GM18867 (cell line): ENCODE data around the gene ZBTB20.

Experiments
- ATAC-seq: cut with Tn5 transposase; IDR thresholded peaks from one replicate; pipeline ENCODE4 v1.9.1; 2021; ENCODE audit warnings: mild to moderate bottlenecking, moderate library complexity; ENCODE audit not compliant: unreplicated experiment

The ZBTB20 gene

DNA sequence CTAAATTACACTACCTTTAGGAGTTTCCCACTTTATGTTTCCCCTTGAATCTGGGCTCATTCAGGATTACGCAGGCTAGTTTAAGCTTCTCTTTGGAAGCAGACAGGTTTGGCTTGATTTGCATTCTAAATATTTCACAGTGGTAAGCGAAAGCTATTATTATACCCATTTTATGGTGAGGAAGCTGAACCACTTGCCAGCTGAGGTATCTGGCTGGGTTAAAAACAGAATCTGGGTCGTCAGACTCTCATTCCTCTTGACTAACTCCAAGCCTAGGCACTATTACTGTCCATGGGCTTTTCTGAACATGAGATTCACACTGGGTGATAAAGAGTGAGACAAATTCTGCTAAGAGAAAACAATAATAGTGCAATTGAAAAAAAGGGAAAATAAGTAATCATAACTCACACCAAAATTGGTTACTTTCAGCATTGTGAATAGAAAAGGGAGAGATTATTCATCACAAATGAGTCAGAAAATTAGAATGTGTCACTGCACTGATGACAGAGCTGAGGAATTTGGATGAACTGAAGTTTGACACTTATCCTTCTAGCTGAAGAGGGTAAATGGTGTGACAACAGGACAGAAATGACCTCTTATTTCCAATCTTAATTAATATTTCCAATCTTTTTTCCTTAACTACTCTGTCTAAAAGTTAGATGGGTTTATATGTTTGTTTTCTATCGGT is 642.0 kb downstream of the ZBTB20 start:
- ATAC-seq = no peak

DNA sequence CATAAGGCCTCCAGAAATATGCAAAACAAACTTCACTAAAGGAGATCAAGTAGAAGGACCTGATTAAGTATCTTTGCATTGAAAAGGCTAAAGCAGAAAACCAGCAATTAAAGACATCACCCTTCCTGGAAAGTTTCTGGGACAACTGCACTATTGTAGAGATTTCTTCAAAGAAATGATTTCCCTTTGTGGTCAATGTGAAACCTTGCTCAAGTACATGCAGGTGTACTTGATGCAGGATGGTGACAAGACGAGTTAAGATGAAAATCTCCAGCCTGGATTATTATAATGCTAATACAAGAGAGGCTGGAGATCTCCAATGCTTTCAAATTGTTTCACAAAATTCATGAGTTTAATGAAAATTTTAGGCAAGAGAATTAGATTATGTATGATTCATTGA is 644.9 kb downstream of the ZBTB20 start:
- ATAC-seq = no peak

DNA sequence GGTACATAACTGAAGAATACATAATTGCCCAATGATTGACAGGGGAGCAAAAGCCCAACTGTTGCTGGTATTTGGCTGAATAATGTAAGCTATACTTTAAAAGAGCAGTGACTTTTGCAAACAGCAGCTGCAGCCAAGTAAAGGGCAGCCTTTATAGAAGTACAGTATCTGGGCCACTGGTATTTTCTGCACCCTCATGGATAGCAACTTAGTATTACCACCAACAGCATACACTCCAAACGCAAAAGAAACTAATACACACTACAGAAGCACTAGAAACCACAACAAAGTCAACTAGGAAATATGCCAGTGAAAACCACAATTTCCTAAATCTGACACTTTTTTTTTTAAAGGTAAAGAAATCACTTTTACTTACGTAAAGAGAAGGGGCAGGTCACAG is 647.1 kb downstream of the ZBTB20 start:
- peak; percentile 84 for ATAC-seq

DNA sequence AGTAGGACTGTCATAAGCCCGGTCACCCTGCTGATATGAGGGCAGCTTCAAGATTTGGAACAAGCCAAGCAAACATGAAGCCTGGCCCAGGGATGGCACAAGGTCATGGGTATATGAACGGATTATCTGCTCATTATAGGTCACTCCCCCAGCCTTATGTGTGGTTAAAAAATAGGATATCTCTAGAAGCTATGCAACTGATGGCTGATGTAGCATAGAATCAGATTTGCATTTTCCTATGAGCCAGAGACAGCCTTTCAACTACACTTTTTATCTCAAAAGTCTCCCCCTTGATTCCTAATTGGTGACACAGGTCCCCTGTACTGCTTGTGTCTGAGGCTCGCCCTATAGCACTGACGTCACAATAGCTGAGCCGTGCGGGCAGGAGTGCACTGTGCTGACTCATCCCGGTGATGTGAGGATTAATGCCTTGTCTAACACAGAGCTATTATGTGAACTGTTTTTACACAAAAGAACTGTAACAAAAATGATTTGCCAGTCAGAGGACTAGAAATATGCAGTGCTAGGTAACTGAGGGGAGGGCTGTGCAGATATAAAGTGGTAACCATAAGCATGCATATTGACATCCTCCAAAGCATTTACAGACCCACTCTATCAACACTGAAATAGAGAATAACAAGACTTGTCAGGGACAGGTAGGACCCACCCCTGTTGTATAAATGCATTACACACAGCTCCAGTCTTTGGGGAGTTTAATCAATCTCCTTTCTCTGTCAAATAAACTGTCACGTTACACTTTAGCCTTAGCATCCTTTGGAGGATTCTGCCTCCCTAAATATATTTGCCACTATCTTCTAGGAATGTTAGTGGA is 648.3 kb downstream of the ZBTB20 start:
- ATAC-seq = no peak

DNA sequence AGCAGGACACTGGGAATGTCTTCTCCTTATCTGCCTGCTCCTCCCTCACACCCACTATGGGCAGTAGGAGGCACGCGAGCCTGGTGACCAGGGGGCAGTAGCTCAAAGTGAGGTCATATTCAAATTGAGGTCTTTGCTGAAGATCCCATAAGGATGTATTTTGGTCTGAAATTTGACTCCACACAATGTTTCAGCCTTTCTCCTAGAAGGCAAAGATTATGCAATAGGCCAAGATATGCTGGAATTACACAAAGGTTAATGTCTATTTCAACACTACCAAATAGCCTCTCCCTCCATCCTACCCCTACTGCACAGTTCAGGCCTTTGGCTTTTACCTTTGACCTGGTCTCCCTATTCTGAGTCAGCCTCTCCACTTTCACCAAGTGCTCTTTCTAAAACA is 650.2 kb downstream of the ZBTB20 start:
- no peak for ATAC-seq

DNA sequence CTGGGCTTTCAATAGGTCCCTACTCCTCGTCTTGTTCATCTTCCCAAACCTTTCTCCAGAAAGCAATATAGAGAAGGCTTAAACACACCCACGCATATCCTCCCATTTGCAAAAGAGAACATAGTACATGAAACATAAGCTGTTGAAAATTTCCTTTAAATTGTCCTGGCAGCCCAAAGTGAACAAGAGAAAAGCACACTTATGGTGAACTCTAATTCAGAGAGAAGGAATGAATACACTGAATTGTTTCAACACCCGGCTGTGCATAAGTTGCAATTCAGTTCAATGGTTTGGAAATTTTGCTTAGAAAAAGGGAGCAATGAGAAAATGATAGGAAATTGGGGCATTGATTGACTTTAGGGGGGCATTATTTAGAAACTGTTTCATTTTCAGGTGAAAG is 650.6 kb downstream of the ZBTB20 start:
- ATAC-seq = no peak

DNA sequence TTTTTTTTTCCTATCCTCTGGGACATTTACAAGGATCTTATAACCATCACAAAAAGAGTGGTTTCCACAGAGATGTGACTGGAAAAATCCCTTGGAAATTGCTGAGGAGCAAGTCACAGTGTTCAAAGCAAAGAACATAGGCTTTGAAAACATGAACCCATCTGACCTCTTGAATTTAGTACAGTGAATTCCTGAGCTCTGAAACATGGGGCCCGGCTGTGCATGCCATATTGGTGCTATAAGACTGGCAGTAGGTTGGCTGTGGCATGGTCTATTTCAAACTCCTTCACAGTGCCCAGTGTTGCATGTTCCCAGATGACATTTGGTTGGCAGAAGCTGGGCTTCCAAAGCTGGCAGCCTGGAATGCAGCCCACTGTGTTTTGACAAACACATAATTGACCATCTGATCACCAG is 651.1 kb downstream of the ZBTB20 start:
- ATAC-seq = no peak

DNA sequence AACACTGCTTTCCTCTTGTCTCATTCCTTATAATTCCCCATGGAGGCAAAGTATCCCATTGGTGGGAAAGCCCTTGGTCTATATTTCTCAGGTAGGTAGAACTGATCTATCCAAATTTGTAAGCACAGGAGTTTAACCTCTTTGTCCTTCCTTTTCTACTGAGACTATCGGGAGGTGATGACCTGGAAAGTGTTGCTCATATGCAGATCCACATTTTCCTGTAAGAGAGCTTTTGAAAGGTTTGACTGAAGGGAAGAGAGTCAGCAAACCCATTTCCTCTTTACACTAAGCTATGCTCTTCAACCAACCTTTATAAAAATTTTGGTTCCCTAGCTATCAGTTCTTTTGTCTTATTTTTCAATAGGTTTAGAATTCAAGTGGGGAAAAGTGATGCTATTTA is 652.6 kb downstream of the ZBTB20 start:
- ATAC-seq = no peak

DNA sequence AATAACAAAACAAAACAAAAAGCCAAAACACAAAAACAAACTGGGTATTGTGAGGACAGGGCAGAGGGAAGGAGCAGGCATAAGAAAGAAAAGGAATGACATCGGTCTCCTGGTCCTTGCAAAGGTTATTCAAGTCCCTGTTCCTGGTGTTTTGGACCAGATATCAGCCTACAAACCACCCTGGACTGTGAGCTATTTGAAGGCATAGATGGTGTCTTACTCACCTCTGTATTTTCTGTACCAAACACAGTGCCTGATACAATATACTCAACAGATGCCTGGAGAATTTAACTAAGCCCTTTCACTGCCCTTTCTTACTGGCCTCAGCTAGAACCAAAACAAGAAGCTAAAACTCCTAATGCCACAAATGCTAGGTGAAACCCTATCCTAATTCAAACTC is 656.3 kb downstream of the ZBTB20 start:
- no peak for ATAC-seq

DNA sequence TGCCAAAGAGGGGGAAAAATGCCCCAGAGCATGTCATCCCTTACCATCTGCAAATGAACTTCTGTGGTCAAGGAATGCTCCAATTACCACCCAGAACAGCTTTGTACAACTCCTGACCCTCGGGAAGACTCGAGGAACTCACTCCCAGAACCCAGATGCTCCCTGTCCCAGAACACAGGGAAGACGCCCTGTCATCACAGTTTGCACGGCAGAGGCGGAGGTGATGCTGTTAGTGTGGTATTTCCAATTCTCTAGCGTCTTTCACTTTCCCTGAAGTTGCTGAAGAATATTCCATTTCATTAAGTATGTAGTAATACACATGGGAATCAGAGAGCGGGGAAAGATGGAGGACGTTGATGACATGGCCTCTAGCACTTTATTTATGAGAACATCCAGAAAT is 659.6 kb downstream of the ZBTB20 start:
- ATAC-seq = no peak

DNA sequence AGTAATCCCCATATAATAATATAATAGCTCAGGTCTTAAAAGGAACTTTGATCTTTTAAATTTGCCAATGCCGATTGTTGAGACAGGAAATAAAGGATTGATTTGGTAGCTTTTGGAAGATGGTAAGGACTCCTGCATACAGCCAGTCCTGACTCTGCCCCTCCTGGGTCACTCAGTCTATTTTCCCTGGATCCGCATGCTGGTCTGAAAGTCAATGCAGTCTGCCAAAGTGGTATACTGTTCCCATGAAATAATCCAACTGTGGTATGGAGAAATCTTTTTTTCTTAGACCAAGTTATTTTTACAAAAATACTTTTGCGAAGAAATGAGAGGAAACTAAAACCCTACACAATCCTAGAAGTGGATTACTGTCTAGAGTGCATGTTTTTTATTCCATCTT is 662.2 kb downstream of the ZBTB20 start:
- ATAC-seq = no peak

DNA sequence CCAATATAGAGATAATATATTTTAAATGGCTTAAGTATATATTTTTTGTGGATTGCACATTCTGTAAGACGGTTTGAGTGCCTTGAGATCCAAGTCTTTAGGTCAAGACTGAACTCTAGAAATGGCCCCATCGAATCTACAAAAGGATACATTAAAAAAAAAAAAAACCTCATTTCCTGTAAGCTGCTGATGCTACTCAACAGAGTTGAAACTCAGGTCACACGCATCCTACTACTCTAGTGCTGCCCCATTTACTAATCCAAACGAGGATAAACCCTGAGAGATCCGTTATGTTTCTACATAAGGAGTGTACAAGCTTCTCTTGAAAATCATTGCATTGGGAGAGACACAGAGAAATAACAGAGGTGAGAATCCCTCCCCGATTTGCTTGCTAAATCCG is 666.0 kb downstream of the ZBTB20 start:
- no peak for ATAC-seq

DNA sequence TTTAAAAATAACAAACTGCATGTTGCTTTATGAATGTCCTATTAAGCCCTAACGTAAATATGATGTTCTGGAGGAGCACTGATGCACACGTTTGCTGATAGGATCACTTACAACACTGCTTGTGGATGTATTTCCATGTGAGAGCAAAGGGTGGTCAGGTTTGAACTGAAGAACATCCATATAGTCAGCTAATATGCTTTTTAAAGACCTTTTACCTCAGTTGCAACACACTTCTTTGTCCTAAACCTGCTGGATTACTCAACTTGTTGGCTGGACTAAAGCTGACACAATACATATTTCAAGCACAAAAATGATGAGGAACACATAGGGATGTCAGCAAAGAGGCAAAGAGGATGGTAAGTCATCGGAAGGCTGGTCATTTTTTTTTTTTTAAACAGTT is 666.6 kb downstream of the ZBTB20 start:
- ATAC-seq = no peak

DNA sequence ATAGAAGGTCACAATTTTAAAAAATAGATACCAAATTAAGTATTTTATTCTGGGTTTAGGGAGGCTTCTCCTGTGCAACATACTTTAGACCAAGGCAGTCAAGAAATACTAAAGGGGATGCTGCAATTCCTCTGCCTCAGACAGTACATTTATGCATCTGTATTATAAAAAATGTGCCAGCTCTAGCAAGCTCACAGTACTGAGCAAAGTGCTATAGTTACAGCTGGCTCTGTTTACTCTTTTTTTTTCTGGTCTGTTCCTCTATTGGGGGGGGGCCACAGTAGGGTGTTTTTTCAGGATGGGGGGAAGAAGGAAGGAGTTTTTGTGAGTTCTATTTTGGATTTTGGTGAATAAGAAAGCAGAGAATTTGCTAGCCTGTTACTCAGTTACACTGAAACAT is 668.3 kb downstream of the ZBTB20 start:
- ATAC-seq = no peak

DNA sequence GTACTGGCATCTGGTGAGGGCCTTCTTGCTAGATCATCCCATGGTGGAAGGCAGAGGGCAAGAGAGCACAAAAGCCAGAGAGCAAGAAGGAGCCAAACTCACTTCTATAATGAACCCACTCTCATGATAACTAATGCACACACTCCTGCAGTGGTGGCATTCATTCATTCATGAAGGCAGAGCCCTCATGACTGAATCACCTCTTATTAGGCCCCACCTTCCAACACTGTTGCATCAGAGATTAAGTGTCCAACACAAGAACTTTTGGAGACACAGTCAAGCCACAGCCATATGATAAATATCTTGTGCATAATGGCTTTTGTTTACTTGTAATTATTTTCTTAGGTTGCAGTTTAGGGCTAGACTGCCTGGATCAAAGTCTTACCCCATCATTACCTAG is 670.6 kb downstream of the ZBTB20 start:
- ATAC-seq = no peak

DNA sequence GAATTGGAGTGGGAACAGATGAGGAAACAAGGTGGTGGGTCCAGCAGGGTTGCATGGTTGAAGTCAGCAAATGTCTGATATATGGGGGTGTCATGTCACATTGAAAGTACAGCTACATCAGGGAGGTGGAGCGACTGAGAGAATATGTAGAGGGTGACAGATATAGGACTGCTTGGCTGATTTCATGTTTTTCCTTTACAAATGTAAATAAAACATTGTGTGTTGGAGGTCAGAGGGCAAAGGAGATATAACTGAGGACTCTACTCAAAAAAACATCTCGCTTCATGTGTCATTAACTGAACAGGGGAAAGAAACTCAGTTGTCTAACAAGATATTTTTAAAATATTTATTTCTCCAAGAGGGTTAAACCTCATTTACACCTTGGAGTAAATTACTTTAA is 675.6 kb downstream of the ZBTB20 start:
- ATAC-seq = no peak

DNA sequence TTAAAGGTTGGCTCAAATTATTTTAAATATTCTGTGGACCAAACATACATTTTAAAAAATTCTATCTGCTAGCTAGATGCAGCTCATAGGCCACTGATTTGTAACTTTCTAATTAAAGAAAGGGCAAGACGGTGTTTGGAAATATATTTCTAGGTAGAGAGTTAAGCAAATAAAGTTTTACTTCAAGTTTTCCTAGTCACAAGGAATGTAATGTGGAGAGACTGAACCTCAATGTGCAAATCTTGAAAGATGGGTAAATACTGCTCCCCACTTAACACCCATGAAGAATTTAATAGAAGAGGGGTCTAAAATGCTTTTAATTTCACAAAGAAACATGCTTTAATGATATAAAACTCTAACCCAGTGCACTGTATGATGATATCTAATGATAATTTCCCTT is 678.0 kb downstream of the ZBTB20 start:
- no peak for ATAC-seq

DNA sequence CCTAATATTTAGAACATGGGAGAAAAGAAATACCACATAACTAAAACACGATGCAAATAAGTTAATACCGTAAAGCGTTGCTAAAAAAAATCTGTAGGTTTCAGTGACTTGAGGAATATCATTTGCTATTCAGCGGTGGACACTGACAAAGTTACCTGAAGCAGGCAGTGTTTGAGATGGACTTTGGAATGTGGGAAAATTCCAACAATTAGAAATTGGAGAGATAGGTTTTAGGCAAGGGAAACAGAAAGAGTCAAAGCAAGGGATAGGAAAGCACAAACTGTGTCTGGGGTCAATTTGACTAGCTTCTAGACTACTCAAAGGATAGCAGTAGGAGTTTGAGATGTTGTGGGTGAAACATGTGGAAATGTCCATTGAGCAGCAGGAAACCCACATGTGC is 680.3 kb downstream of the ZBTB20 start:
- no peak for ATAC-seq

DNA sequence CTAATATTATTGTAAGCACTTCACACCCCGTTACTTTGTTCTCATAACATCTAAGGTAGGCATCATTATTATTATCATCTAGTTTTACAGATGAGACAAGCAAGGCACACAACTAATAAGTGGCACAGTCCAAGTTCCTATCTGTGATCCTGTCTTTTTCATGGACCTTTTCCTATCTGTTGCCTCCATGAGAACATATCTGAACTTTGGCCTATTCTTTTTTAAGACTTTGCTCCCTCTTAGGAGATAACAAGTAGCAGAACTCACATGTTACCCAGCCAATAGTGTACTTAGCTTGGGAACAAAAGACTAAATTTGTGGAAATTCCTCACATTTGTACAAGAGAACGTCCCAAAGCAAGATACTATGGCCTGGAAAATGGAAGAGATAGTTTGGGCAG is 680.8 kb downstream of the ZBTB20 start:
- no peak for ATAC-seq

DNA sequence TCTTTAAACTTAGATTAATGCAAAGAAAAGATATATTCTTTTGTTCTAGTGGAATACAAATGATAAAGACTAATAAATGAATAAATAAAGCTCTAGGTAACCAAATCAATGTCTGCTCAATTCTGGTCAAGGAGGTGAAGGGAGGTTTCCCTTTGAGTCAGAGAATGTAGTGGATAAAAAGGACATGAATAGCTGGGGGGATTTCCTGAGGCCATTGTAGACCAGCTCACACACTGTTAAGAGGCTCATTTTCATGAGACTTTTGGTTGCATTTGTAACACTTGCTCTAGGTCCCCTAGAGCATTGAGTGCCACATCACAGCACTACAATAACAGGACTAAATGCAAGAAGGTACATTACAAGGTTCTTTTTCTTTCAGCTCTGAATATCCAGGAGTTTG is 682.5 kb downstream of the ZBTB20 start:
- peak; percentile 88 for ATAC-seq

DNA sequence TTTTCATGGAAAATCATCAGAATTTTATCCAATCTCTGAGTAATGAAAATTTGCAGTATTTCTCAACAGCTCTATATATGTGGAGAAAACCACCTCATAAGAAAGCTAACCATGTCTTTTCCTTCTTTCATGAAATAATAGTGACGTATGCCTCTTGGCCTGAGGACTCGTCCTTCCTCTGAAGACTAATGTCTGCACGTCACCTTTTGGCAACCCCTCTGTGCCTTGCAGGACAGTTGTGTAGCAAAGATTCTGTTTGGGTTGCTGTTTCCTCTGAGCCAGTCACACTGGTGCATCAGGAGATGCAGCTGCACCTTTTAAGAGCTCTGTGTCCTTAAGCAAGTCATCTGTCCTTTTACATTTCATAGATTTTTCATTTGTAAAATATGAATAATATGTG is 684.3 kb downstream of the ZBTB20 start:
- no peak for ATAC-seq

DNA sequence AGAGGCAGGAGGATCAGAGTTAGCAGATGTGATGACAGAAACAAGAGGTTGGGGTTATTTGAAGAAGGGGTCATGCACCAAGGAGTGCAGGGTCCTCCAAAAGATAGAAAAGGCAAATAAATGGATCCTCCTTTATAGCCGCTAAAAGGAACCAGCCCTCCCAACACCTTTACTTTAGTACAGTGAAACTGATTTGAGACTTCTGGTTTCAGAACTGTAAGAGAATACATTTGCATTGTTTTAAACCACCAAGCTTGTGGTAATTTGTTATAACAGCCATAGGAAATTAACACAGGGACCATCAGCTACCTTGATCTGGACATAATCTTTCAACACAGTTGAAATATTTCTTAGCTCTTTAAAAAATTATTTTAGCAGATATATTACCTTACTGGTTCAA is 686.6 kb downstream of the ZBTB20 start:
- peak; percentile 60 for ATAC-seq

DNA sequence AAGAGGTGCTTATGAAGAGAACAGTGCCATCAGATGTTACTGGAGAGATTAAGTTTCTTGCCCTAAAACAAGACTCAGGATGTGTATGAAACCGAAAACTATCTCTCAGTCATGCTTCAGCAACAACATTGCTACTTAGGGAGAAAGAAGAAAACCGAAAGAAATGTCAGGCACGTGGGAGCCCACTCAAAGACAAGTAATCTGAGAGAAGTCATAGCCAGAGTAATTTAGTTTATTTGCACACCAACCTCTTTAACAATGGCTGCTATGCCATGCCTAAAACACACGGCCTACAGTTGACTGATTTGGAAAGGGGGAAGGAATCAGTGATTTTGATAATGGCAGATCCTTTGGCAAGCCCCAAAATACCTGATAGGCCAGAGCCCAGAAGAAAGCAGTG is 690.3 kb downstream of the ZBTB20 start:
- peak; percentile 72 for ATAC-seq
